ENCODE data around the gene CZIB. TPM values are rescaled to one million over a fixed set of nuclear protein-coding genes. Genes with fewer than 3 reads are reported as not detected.

The CZIB gene
- total RNA-seq, 1 experiment from 2014 or later = 43.1 TPM

GRCh38 chr1:53218201-53218600 lies 2.2 kb downstream of the CZIB start:
- ChIA-PET POLR2A (no interaction called here), RAD21 (ENCODE audit: low non-redundant PET in 1 of 2, low total read pairs in 2 of 2, uncharacterized antibody in 2 of 2, unreplicated experiment in 2 of 2) (no interaction called here), CTCF (no interaction called here)
- TF ChIP-seq SRF (IDR thresholded peaks at IDR 0.05; ENCODE audit: low read depth) (no peak), REST (IDR thresholded peaks at IDR 0.05; ENCODE audit: low read depth) (no peak), TCF7L2 (IDR thresholded peaks at IDR 0.05; ENCODE audit: borderline replicate concordance, extremely low read depth, insufficient read depth, insufficient read length) (no peak), EZH2phosphoT487 (IDR thresholded peaks at IDR 0.05; ENCODE audit: borderline replicate concordance) (no peak), SIN3A (IDR thresholded peaks at IDR 0.05; ENCODE audit: low read depth) (no peak), ZFX (IDR thresholded peaks at IDR 0.05) (no peak), CEBPB (IDR thresholded peaks at IDR 0.05; ENCODE audit: low read depth) (no peak), POLR2AphosphoS5 (IDR thresholded peaks at IDR 0.05; ENCODE audit: low read depth, low read length) (no peak), ZBTB33 (IDR thresholded peaks at IDR 0.05; ENCODE audit: extremely low read depth, insufficient replicate concordance, low read length) (no peak), MAX (IDR thresholded peaks at IDR 0.05) (no peak), YY1 (IDR thresholded peaks at IDR 0.05; ENCODE audit: extremely low read depth, insufficient replicate concordance, low read depth, low read length) (no peak), JUND (IDR thresholded peaks at IDR 0.05) (no peak), CTCF (IDR thresholded peaks at IDR 0.05 in 2 of 3, conservative IDR thresholded peaks at IDR 0.05 in 1 of 3; ENCODE audit: borderline replicate concordance in 1 of 3, insufficient read depth in 1 of 3, low read depth in 2 of 3, low read length in 2 of 3) (no peak), EZH2 (IDR thresholded peaks at IDR 0.05) (no peak), ELF1 (IDR thresholded peaks at IDR 0.05; ENCODE audit: borderline replicate concordance, low read depth) (no peak), POLR2A (IDR thresholded peaks at IDR 0.05; ENCODE audit: borderline replicate concordance, extremely low read depth, insufficient read depth, insufficient read length) (no peak), RAD21 (IDR thresholded peaks at IDR 0.05; ENCODE audit: low read depth) (no peak)
- no TSS peak for BruUV-seq (replicated peaks)
- no peak overlapping the region for H3K27ac ChIP-seq (ENCODE audit: low read depth, low read length)
- no peak overlapping the region for H3K4me3 ChIP-seq (replicated peaks in 1 of 2; ENCODE audit: low read depth in 1 of 2, low read length in 2 of 2)
- ATAC-seq (no peak), DNase-seq (ENCODE audit: low read depth, low spot score) (no peak)
- no peaks in the 10 kb centered on the region for H3K9me2 ChIP-seq (ENCODE audit: insufficient read depth)
- no peak overlapping the region for H3K9ac ChIP-seq (ENCODE audit: low read length)
- peaks cover 12% of the 10 kb centered on the region for H3K79me2 ChIP-seq (ENCODE audit: insufficient read depth, low read length)
- H3K9me3 ChIP-seq (ENCODE audit: control insufficient read depth in 1 of 2, insufficient read depth in 1 of 2, low read depth in 1 of 2, low read length in 2 of 2) = no peaks in the 10 kb centered on the region
- intact Hi-C loops (cut with micrococcal nuclease) = no loop called here
- no peaks in the 10 kb centered on the region for H4K20me1 ChIP-seq (ENCODE audit: insufficient read depth)
- H3K4me1 ChIP-seq (ENCODE audit: control insufficient read depth in 1 of 2, insufficient read depth in 2 of 2, low read length in 2 of 2) = peaks cover 9 to 18% of the 10 kb centered on the region in 2 experiments; a peak in 3 of 4 replicates
- H2AFZ ChIP-seq (ENCODE audit: low read depth, low read length, poor library complexity, severe bottlenecking) = no peak overlapping the region
- no peaks in the 10 kb centered on the region for H3K27me3 ChIP-seq (ENCODE audit: insufficient read depth, low read length)
- no peak overlapping the region for H3K4me2 ChIP-seq (ENCODE audit: low read length)
- peaks cover 10 to 14% of the 10 kb centered on the region in 2 experiments; a peak in 3 of 4 replicates for H3K36me3 ChIP-seq (ENCODE audit: control insufficient read depth in 1 of 2, insufficient read depth in 2 of 2, low read length in 2 of 2)

Measured in HCT116 (cell line).